Measurements from ENCODE around the gene ATP9B.

The ATP9B gene

GRCh38 chr18:79354350-79354749 is 285.2 kb downstream of the ATP9B start:
- Histone ChIP-seq H3K4me1 (ENCODE audit: control insufficient read depth, insufficient read depth, low read length, poor library complexity, severe bottlenecking) (no peaks in the 10 kb centered on the region), H3K9me3 (ENCODE audit: control insufficient read depth, low read length) (no peaks in the 10 kb centered on the region), H3K27me3 (replicated peaks; ENCODE audit: control insufficient read depth, insufficient read depth, low read length, poor library complexity, severe bottlenecking) (no peaks in the 10 kb centered on the region), H3K36me3 (ENCODE audit: control insufficient read depth, insufficient read depth, low read length) (peaks cover 16% of the 10 kb centered on the region), H3K27ac (ENCODE audit: insufficient read depth, low read length, poor library complexity, severe bottlenecking) (no peak overlapping the region), H3K4me3 (ENCODE audit: insufficient read depth, low read depth, low read length, poor library complexity, severe bottlenecking) (no peak overlapping the region)
- DNase-seq: no peak

GRCh38 chr18:79355433-79356335 is 286.5 kb downstream of the ATP9B start:
- H3K4me3 ChIP-seq (ENCODE audit: insufficient read depth, low read depth, low read length, poor library complexity, severe bottlenecking): no peak overlapping the region
- no peak overlapping the region for H3K27ac ChIP-seq (ENCODE audit: insufficient read depth, low read length, poor library complexity, severe bottlenecking)
- H3K36me3 ChIP-seq (ENCODE audit: control insufficient read depth, insufficient read depth, low read length): peaks cover 25% of the 10 kb centered on the region
- H3K27me3 ChIP-seq (replicated peaks; ENCODE audit: control insufficient read depth, insufficient read depth, low read length, poor library complexity, severe bottlenecking): no peaks in the 10 kb centered on the region
- H3K9me3 ChIP-seq (ENCODE audit: control insufficient read depth, low read length): no peaks in the 10 kb centered on the region
- H3K4me1 ChIP-seq (ENCODE audit: control insufficient read depth, insufficient read depth, low read length, poor library complexity, severe bottlenecking): no peaks in the 10 kb centered on the region
- DNase-seq: no peak

GRCh38 chr18:79356435-79356834 is 287.2 kb downstream of the ATP9B start:
- H3K4me3 ChIP-seq (ENCODE audit: insufficient read depth, low read depth, low read length, poor library complexity, severe bottlenecking): no peak overlapping the region
- no peaks in the 10 kb centered on the region for H3K4me1 ChIP-seq (ENCODE audit: control insufficient read depth, insufficient read depth, low read length, poor library complexity, severe bottlenecking)
- H3K27ac ChIP-seq (ENCODE audit: insufficient read depth, low read length, poor library complexity, severe bottlenecking): no peak overlapping the region
- H3K36me3 ChIP-seq (ENCODE audit: control insufficient read depth, insufficient read depth, low read length): peaks cover 30% of the 10 kb centered on the region
- no peaks in the 10 kb centered on the region for H3K9me3 ChIP-seq (ENCODE audit: control insufficient read depth, low read length)
- H3K27me3 ChIP-seq (replicated peaks; ENCODE audit: control insufficient read depth, insufficient read depth, low read length, poor library complexity, severe bottlenecking): no peaks in the 10 kb centered on the region
- DNase-seq: no peak

- H3K36me3 ChIP-seq (ENCODE audit: control insufficient read depth, insufficient read depth, low read length): peaks cover 33% of the 10 kb centered on the region
- H3K4me3 ChIP-seq (ENCODE audit: insufficient read depth, low read depth, low read length, poor library complexity, severe bottlenecking): no peak overlapping the region
- H3K4me1 ChIP-seq (ENCODE audit: control insufficient read depth, insufficient read depth, low read length, poor library complexity, severe bottlenecking): no peaks in the 10 kb centered on the region
- no peaks in the 10 kb centered on the region for H3K9me3 ChIP-seq (ENCODE audit: control insufficient read depth, low read length)
- no peak for DNase-seq
- no peaks in the 10 kb centered on the region for H3K27me3 ChIP-seq (replicated peaks; ENCODE audit: control insufficient read depth, insufficient read depth, low read length, poor library complexity, severe bottlenecking)
- H3K27ac ChIP-seq (ENCODE audit: insufficient read depth, low read length, poor library complexity, severe bottlenecking): no peak overlapping the region
These were observed 291.7 kb downstream of the ATP9B start for GRCh38 chr18:79360933-79361332.

GRCh38 chr18:79361766-79362522 is 292.8 kb downstream of the ATP9B start:
- Histone ChIP-seq H3K27me3 (replicated peaks; ENCODE audit: control insufficient read depth, insufficient read depth, low read length, poor library complexity, severe bottlenecking) (no peaks in the 10 kb centered on the region), H3K36me3 (ENCODE audit: control insufficient read depth, insufficient read depth, low read length) (peaks cover 33% of the 10 kb centered on the region), H3K27ac (ENCODE audit: insufficient read depth, low read length, poor library complexity, severe bottlenecking) (no peak overlapping the region), H3K4me3 (ENCODE audit: insufficient read depth, low read depth, low read length, poor library complexity, severe bottlenecking) (no peak overlapping the region), H3K4me1 (ENCODE audit: control insufficient read depth, insufficient read depth, low read length, poor library complexity, severe bottlenecking) (no peaks in the 10 kb centered on the region), H3K9me3 (ENCODE audit: control insufficient read depth, low read length) (no peaks in the 10 kb centered on the region)
- DNase-seq: no peak

GRCh38 chr18:79365701-79366100 is 296.5 kb downstream of the ATP9B start:
- peaks cover 8% of the 10 kb centered on the region for H3K4me1 ChIP-seq (ENCODE audit: control insufficient read depth, insufficient read depth, low read length, poor library complexity, severe bottlenecking)
- no peaks in the 10 kb centered on the region for H3K9me3 ChIP-seq (ENCODE audit: control insufficient read depth, low read length)
- H3K27me3 ChIP-seq (replicated peaks; ENCODE audit: control insufficient read depth, insufficient read depth, low read length, poor library complexity, severe bottlenecking): no peaks in the 10 kb centered on the region
- no peak for DNase-seq
- peaks cover 19% of the 10 kb centered on the region for H3K36me3 ChIP-seq (ENCODE audit: control insufficient read depth, insufficient read depth, low read length)
- H3K27ac ChIP-seq (ENCODE audit: insufficient read depth, low read length, poor library complexity, severe bottlenecking): no peak overlapping the region
- no peak overlapping the region for H3K4me3 ChIP-seq (ENCODE audit: insufficient read depth, low read depth, low read length, poor library complexity, severe bottlenecking)

GRCh38 chr18:79366177-79367094 is 297.2 kb downstream of the ATP9B start:
- Histone ChIP-seq H3K36me3 (ENCODE audit: control insufficient read depth, insufficient read depth, low read length) (peaks cover 14% of the 10 kb centered on the region), H3K4me1 (ENCODE audit: control insufficient read depth, insufficient read depth, low read length, poor library complexity, severe bottlenecking) (peaks cover 10% of the 10 kb centered on the region), H3K9me3 (ENCODE audit: control insufficient read depth, low read length) (no peaks in the 10 kb centered on the region), H3K4me3 (ENCODE audit: insufficient read depth, low read depth, low read length, poor library complexity, severe bottlenecking) (no peak overlapping the region), H3K27me3 (replicated peaks; ENCODE audit: control insufficient read depth, insufficient read depth, low read length, poor library complexity, severe bottlenecking) (no peaks in the 10 kb centered on the region), H3K27ac (ENCODE audit: insufficient read depth, low read length, poor library complexity, severe bottlenecking) (no peak overlapping the region)
- DNase-seq: no peak

GRCh38 chr18:79367480-79367879 is 298.3 kb downstream of the ATP9B start:
- H3K9me3 ChIP-seq (ENCODE audit: control insufficient read depth, low read length): no peaks in the 10 kb centered on the region
- peaks cover 13% of the 10 kb centered on the region for H3K4me1 ChIP-seq (ENCODE audit: control insufficient read depth, insufficient read depth, low read length, poor library complexity, severe bottlenecking)
- H3K27me3 ChIP-seq (replicated peaks; ENCODE audit: control insufficient read depth, insufficient read depth, low read length, poor library complexity, severe bottlenecking): no peaks in the 10 kb centered on the region
- H3K36me3 ChIP-seq (ENCODE audit: control insufficient read depth, insufficient read depth, low read length): peaks cover 8% of the 10 kb centered on the region
- H3K27ac ChIP-seq (ENCODE audit: insufficient read depth, low read length, poor library complexity, severe bottlenecking): no peak overlapping the region
- DNase-seq: no peak
- no peak overlapping the region for H3K4me3 ChIP-seq (ENCODE audit: insufficient read depth, low read depth, low read length, poor library complexity, severe bottlenecking)

- Histone ChIP-seq H3K4me1 (ENCODE audit: control insufficient read depth, insufficient read depth, low read length, poor library complexity, severe bottlenecking) (peaks cover 13% of the 10 kb centered on the region), H3K27me3 (replicated peaks; ENCODE audit: control insufficient read depth, insufficient read depth, low read length, poor library complexity, severe bottlenecking) (no peaks in the 10 kb centered on the region), H3K4me3 (ENCODE audit: insufficient read depth, low read depth, low read length, poor library complexity, severe bottlenecking) (no peak overlapping the region), H3K36me3 (ENCODE audit: control insufficient read depth, insufficient read depth, low read length) (peaks cover 8% of the 10 kb centered on the region), H3K9me3 (ENCODE audit: control insufficient read depth, low read length) (no peaks in the 10 kb centered on the region), H3K27ac (ENCODE audit: insufficient read depth, low read length, poor library complexity, severe bottlenecking) (no peak overlapping the region)
- DNase-seq: no peak
These were observed 298.8 kb downstream of the ATP9B start for GRCh38 chr18:79367989-79368388.
